Glutamatergic neuron (in vitro differentiated cells): ENCODE measurements around the gene SAMD4A. TPM values are rescaled to one million over a fixed set of nuclear protein-coding genes. Genes with fewer than 3 reads are reported as not detected.

ENCODE experiments used
- DNase-seq: peaks from one replicate; pipeline ENCODE4 v3.0.0; 2022
- H3K27ac Mint-ChIP-seq: one replicate; pipeline ENCODE4 v1.8.0; 2020; ENCODE audit warnings: mild to moderate bottlenecking, mixed read lengths, inconsistent platforms; ENCODE audit not compliant: unreplicated experiment
- H3K27me3 Mint-ChIP-seq: one replicate; pipeline ENCODE4 v1.8.0; 2020; ENCODE audit warnings: mild to moderate bottlenecking, moderate library complexity, mixed read lengths, inconsistent platforms; ENCODE audit not compliant: unreplicated experiment
- H3K36me3 Mint-ChIP-seq: one replicate; pipeline ENCODE4 v1.8.0; 2020; ENCODE audit warnings: mild to moderate bottlenecking, mixed read lengths, inconsistent platforms; ENCODE audit not compliant: unreplicated experiment
- H3K4me1 Mint-ChIP-seq: one replicate; pipeline ENCODE4 v1.8.0; 2020; ENCODE audit warnings: mild to moderate bottlenecking, low read depth, mixed read lengths, inconsistent platforms; ENCODE audit not compliant: unreplicated experiment
- H3K4me3 Mint-ChIP-seq: one replicate; pipeline ENCODE4 v1.8.0; 2020; ENCODE audit warnings: mild to moderate bottlenecking, mixed read lengths, inconsistent platforms; ENCODE audit not compliant: unreplicated experiment
- H3K9me3 Mint-ChIP-seq: one replicate; pipeline ENCODE4 v1.8.0; 2020; ENCODE audit warnings: mild to moderate bottlenecking, moderate library complexity, mixed read lengths, inconsistent platforms; ENCODE audit not compliant: unreplicated experiment
- total RNA-seq: library from RNA; stranded (reverse); fragmentation: NEBNext Ultra II Directional; extraction: Animal tissue kit (Norgen Biotek cat#: 25700); gene quantifications from one replicate; pipeline ENCODE4 v1.2.1, GENCODE V29; 2021; ENCODE audit not compliant: unreplicated experiment
- TF ChIP-seq, protein P1 (sequence below): fragments of 200-600 bp; sonication (generic); IDR thresholded peaks from one replicate; pipeline ENCODE4 v1.5.0; 2021; ENCODE audit not compliant: partially characterized antibody, unreplicated experiment

The SAMD4A gene
- total RNA-seq, 1 donor from 2014 or later, result 0.56 TPM

DNA sequence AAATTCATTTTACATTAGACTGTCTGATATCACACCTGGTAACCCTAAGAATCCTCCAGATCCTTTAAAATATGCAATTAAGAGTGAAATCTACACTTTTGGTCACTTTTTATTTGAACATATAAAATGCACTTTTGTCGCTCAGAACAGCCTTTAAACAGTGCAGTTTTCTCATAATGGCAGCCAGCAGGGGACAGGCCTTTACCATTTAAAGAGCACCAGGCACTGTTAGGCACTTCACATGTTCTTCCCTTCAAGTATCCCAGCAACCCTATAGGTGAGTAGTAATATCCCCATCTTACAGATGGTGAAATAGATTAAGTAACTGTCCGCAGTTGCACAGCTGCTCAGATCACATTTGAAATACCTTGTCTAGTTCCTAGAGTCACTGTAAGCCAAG lies 11.3 kb upstream of the SAMD4A start:
- Mint-ChIP-seq H3K4me1 (peaks cover 4% of the 10 kb centered on the region), H3K27me3 (peaks cover 3% of the 10 kb centered on the region), H3K36me3 (no peaks in the 10 kb centered on the region), H3K27ac (no peak overlapping the region), H3K9me3 (no peaks in the 10 kb centered on the region), H3K4me3 (no peak overlapping the region)
- TF ChIP-seq, protein P1, sequence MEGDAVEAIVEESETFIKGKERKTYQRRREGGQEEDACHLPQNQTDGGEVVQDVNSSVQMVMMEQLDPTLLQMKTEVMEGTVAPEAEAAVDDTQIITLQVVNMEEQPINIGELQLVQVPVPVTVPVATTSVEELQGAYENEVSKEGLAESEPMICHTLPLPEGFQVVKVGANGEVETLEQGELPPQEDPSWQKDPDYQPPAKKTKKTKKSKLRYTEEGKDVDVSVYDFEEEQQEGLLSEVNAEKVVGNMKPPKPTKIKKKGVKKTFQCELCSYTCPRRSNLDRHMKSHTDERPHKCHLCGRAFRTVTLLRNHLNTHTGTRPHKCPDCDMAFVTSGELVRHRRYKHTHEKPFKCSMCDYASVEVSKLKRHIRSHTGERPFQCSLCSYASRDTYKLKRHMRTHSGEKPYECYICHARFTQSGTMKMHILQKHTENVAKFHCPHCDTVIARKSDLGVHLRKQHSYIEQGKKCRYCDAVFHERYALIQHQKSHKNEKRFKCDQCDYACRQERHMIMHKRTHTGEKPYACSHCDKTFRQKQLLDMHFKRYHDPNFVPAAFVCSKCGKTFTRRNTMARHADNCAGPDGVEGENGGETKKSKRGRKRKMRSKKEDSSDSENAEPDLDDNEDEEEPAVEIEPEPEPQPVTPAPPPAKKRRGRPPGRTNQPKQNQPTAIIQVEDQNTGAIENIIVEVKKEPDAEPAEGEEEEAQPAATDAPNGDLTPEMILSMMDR, result no peak
- DNase-seq, result no peak

DNA sequence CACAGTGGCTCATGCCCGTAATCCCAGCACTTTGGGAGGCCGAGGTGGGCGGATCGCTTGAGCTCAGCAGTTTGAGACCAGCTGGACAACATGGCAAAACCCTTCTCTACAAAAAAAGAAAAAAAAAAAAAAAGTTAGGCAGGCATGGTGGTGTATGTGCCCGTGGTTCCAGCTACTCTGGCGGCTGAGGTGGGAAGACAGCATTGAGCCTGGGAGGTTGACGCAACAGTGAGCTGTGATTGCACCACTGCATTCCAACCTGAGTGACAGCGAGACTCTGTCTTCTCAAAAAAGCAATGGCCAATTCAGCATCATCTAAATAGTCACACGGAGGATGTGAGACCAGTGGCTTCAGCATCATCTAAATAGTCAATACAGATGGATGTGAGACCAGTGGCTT lies 10.4 kb upstream of the SAMD4A start:
- Mint-ChIP-seq H3K4me3 (no peak overlapping the region), H3K27ac (no peak overlapping the region), H3K9me3 (no peaks in the 10 kb centered on the region), H3K36me3 (no peaks in the 10 kb centered on the region), H3K27me3 (peaks cover 3% of the 10 kb centered on the region), H3K4me1 (peaks cover 4% of the 10 kb centered on the region)
- DNase-seq, result no peak
- TF ChIP-seq, protein P1, result no peak

DNA sequence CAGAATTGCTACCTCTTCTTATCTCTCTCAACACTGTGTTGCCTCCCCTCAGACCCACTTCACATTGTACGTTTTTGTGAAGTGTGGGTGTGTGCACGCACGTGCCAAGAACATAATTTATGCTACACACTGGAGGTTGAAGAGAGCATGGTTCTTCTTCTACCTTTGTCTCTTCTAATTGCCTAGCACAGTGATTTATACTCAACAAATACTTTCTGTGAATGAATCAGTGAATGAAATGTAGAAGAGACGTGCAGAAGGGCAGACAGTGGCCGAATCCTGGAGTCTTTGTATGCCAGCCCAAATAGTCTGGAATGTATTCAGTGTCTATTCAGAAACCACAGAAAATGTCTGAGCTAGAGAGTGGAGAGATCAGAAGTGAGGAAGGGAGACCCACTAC lies 4.6 kb upstream of the SAMD4A start:
- Mint-ChIP-seq H3K4me3 (no peak overlapping the region), H3K36me3 (no peaks in the 10 kb centered on the region), H3K27ac (no peak overlapping the region), H3K9me3 (peaks cover 3% of the 10 kb centered on the region), H3K4me1 (no peaks in the 10 kb centered on the region), H3K27me3 (peaks cover under 1% of the 10 kb centered on the region)
- TF ChIP-seq, protein P1, result no peak
- no peak for DNase-seq

DNA sequence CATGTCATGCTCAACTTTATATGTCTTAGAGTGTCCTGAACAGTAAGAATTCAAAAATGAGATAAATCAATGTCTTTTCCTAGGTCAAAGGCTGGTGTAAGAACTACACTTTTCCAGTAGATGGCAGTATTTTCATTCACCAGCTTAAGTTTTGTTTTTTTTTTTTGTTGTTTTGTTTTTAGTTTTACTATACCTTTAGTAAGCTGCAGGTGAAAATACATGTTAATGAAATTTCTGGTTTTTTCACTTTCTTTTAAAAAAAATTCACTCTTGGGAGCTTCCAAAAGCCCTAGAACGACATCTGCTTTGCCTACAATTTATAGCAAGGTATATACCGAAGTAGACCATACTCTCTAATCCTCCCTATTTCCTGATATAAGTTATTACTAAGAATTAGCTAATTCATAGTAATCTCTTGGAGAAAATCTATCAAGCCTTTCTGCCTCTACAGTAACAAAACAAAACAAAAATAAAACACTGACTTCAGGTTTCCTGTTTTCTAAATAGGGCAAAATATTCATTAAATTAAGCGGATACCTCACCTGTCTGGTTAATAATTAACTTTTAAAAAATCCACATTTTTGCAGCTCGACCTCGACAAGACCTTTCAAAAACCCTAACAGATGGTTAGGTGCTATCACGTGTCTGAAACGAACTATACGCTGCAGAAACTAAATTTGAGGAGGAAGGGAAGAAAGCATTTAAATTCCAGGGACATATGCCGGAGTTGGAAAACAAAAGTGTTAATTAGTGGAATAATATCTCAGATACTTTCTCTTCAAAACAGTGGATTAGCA lies 2.7 kb upstream of the SAMD4A start:
- peak overlapping the region; percentile 62 for H3K4me3 Mint-ChIP-seq
- H3K27me3 Mint-ChIP-seq, result peaks cover 9% of the 10 kb centered on the region
- H3K27ac Mint-ChIP-seq, result no peak overlapping the region
- peaks cover 3% of the 10 kb centered on the region for H3K4me1 Mint-ChIP-seq
- H3K36me3 Mint-ChIP-seq, result no peaks in the 10 kb centered on the region
- peaks cover 7% of the 10 kb centered on the region for H3K9me3 Mint-ChIP-seq
- TF ChIP-seq, protein P1, result peak; percentile 92
- DNase-seq, result no peak
